KMS-11 (cell line): ENCODE data around the gene FERMT1.

Experiments
- H2AFZ ChIP-seq: fragments of 200-600 bp; sonication (generic); 2 replicates; pipeline ENCODE4 v1.6.1; 2016; ENCODE audit warnings: antibody characterized with exemption, mixed run types, low read depth
- H3K27ac ChIP-seq: fragments of 200-600 bp; sonication (generic); 2 replicates; pipeline ENCODE4 v1.6.1; 2016; ENCODE audit warnings: mild to moderate bottlenecking, mixed run types
- H3K27me3 ChIP-seq: fragments of 200-600 bp; sonication (generic); 2 replicates; pipeline ENCODE4 v1.6.1; 2017; ENCODE audit warnings: mild to moderate bottlenecking, low read depth, mixed run types, moderate library complexity; ENCODE audit not compliant: insufficient read depth
- H3K36me3 ChIP-seq: fragments of 200-600 bp; sonication (generic); 2 replicates; pipeline ENCODE4 v1.6.1; 2017; ENCODE audit warnings: mild to moderate bottlenecking, mixed run types; ENCODE audit not compliant: insufficient read depth
- H3K4me1 ChIP-seq: fragments of 200-600 bp; sonication (generic); 2 replicates; pipeline ENCODE4 v1.6.1; 2016; ENCODE audit warnings: mild to moderate bottlenecking, low read depth, mixed run types; ENCODE audit not compliant: poor library complexity, severe bottlenecking
- H3K4me2 ChIP-seq: fragments of 200-600 bp; sonication (generic); 2 replicates; pipeline ENCODE4 v1.7.0; 2016; ENCODE audit warnings: mild to moderate bottlenecking, mixed run types
- H3K4me3 ChIP-seq: fragments of 200-600 bp; sonication (generic); IDR thresholded peaks from 2 replicates; pipeline ENCODE4 v1.6.1; 2017; ENCODE audit warnings: low read depth, low read length, mixed read lengths; ENCODE audit not compliant: insufficient read depth
- H3K79me2 ChIP-seq: fragments of 200-600 bp; sonication (generic); 2 replicates; pipeline ENCODE4 v1.6.1; 2016; ENCODE audit warnings: low read depth, mixed run types; ENCODE audit not compliant: insufficient read depth
- H3K9ac ChIP-seq: fragments of 200-600 bp; sonication (generic); 2 replicates; pipeline ENCODE4 v1.6.1; 2016; ENCODE audit warnings: mild to moderate bottlenecking, mixed run types
- H4K20me1 ChIP-seq: fragments of 200-600 bp; sonication (generic); 2 replicates; pipeline ENCODE4 v1.6.1; 2016; ENCODE audit warnings: mild to moderate bottlenecking, mixed run types; ENCODE audit not compliant: insufficient read depth
- TF ChIP-seq, protein P1 (sequence below): fragments of 200-600 bp; sonication (generic); conservative IDR thresholded peaks from 2 replicates; pipeline ENCODE4 v1.6.1; 2017; ENCODE audit warnings: low read depth, mild to moderate bottlenecking, antibody characterized with exemption, low read length, moderate library complexity, mixed read lengths

The FERMT1 gene

DNA sequence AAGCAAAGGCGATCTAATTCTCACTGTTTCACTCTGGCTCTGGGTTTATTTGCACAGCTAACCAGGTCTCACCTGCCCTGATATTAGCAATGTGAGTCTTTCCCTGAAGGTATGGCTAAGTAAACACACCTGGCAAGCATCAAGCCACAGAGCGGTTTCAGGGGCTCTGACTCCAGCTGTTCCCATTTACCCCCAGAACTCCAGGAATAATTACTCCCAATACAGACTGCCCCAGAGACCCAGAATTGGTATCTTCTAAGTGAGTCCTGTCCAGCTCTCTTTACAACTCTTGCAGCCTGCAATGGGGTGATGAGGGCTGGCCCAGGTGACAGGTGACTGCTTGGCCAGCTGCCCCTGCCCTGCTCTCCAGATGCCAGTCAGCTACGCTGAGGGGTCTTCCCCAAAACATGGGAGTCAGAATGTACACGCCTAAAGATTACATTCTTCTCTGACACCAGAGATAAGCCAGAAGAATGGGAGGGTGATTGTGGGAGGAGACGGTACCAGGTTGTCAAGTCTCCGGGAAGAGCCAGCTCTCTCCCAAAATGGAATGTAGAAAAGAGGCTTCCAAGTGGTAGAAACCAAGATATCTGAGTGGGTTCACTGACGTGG, 64.0 kb downstream of the FERMT1 start:
- Histone ChIP-seq H3K27ac (no peak overlapping the region), H3K9ac (no peak overlapping the region), H3K36me3 (no peaks in the 10 kb centered on the region), H4K20me1 (no peaks in the 10 kb centered on the region), H3K27me3 (no peaks in the 10 kb centered on the region), H2AFZ (no peak overlapping the region), H3K4me1 (no peaks in the 10 kb centered on the region), H3K4me3 (no peak overlapping the region), H3K4me2 (no peak overlapping the region), H3K79me2 (no peaks in the 10 kb centered on the region)
- TF ChIP-seq, protein P1, sequence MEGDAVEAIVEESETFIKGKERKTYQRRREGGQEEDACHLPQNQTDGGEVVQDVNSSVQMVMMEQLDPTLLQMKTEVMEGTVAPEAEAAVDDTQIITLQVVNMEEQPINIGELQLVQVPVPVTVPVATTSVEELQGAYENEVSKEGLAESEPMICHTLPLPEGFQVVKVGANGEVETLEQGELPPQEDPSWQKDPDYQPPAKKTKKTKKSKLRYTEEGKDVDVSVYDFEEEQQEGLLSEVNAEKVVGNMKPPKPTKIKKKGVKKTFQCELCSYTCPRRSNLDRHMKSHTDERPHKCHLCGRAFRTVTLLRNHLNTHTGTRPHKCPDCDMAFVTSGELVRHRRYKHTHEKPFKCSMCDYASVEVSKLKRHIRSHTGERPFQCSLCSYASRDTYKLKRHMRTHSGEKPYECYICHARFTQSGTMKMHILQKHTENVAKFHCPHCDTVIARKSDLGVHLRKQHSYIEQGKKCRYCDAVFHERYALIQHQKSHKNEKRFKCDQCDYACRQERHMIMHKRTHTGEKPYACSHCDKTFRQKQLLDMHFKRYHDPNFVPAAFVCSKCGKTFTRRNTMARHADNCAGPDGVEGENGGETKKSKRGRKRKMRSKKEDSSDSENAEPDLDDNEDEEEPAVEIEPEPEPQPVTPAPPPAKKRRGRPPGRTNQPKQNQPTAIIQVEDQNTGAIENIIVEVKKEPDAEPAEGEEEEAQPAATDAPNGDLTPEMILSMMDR = no peak

DNA sequence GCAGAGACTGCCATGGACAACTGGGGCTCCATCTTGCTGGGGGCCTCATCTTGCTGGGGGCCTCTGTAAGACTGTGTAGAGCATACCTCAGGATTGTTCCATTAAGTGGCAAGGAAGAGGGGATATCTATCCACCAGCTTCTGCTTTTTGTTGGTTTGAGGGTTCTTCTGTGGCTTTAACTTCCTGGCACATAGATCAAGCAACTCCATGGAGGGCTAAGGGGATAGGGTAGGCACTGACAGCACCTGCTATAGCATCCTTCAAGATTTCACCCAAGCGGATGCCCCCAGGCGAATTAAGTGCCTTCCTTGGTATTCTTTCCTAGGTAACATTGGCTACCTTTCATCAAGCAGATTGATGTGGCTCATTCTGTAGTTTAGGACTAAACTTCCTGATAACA, 65.1 kb downstream of the FERMT1 start:
- Histone ChIP-seq H3K79me2 (no peaks in the 10 kb centered on the region), H2AFZ (no peak overlapping the region), H3K4me1 (no peaks in the 10 kb centered on the region), H3K27me3 (no peaks in the 10 kb centered on the region), H3K4me3 (no peak overlapping the region), H3K36me3 (no peaks in the 10 kb centered on the region), H3K4me2 (no peak overlapping the region), H3K27ac (no peak overlapping the region), H3K9ac (no peak overlapping the region), H4K20me1 (no peaks in the 10 kb centered on the region)
- TF ChIP-seq, protein P1 = no peak

DNA sequence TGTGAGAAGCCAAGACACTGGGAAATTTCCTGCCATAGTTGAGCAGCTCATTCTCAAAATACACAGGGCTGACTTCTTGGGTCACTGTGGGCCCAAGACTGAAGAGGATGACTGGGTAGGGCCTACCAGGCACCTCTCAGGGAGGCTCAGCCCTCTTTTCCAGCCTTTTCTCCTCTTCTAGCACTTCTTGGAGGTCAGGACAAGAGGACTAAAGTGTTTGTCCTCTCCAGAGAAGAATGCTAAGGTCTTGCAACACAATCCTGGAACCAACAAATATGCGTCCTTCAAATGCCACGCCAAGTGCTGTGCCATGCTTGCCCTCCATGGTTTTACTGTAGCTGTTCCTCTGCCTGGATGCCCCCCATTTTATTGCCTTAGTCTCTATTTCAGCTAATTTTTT, 65.7 kb downstream of the FERMT1 start:
- H4K20me1 ChIP-seq = no peaks in the 10 kb centered on the region
- no peaks in the 10 kb centered on the region for H3K79me2 ChIP-seq
- H3K27ac ChIP-seq = no peak overlapping the region
- H3K36me3 ChIP-seq = no peaks in the 10 kb centered on the region
- no peaks in the 10 kb centered on the region for H3K4me1 ChIP-seq
- no peak overlapping the region for H2AFZ ChIP-seq
- no peak overlapping the region for H3K9ac ChIP-seq
- no peak overlapping the region for H3K4me2 ChIP-seq
- TF ChIP-seq, protein P1 = no peak
- no peaks in the 10 kb centered on the region for H3K27me3 ChIP-seq
- H3K4me3 ChIP-seq = no peak overlapping the region

DNA sequence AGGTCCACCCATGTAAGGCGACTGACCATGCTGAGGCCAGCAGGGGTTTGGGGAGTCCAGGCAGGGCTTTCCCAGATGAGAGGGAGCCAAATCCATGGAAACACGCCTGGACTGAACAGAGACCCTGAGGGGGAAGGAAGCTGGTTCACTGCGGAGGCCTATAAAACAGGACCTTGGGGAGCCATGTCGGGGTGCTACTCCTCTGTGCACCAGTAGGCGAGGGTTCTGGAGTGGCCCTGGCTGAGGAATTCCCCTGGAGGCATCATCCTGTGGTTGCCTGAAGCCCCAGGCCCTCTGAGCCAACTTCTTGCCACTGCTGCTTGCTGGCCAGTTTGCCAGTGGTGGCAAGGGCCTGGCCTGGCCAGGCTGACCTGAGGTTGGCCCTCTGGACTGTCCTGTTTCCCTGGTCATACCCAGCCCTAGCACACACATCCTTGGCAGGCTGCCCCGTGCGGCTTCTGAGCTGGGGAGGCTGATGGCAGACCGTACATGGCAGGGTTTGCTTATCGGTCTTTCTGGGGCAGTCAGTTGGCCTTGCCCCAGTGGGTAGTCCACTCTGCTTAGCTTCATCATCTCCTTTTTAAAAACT, 66.8 kb downstream of the FERMT1 start:
- Histone ChIP-seq H3K4me3 (no peak overlapping the region), H4K20me1 (no peaks in the 10 kb centered on the region), H3K9ac (no peak overlapping the region), H3K27me3 (no peaks in the 10 kb centered on the region), H3K36me3 (no peaks in the 10 kb centered on the region), H2AFZ (no peak overlapping the region), H3K4me1 (no peaks in the 10 kb centered on the region), H3K4me2 (no peak overlapping the region), H3K27ac (no peak overlapping the region), H3K79me2 (no peaks in the 10 kb centered on the region)
- TF ChIP-seq, protein P1 = no peak
